Measurements from ENCODE around the gene RBM20.
"Not testable (repeated sequence)": the region's sequence is repeated elsewhere in the genome, so short reads cannot be mapped to it uniquely, and the experiment has no call there.

RBM20 gene

DNA sequence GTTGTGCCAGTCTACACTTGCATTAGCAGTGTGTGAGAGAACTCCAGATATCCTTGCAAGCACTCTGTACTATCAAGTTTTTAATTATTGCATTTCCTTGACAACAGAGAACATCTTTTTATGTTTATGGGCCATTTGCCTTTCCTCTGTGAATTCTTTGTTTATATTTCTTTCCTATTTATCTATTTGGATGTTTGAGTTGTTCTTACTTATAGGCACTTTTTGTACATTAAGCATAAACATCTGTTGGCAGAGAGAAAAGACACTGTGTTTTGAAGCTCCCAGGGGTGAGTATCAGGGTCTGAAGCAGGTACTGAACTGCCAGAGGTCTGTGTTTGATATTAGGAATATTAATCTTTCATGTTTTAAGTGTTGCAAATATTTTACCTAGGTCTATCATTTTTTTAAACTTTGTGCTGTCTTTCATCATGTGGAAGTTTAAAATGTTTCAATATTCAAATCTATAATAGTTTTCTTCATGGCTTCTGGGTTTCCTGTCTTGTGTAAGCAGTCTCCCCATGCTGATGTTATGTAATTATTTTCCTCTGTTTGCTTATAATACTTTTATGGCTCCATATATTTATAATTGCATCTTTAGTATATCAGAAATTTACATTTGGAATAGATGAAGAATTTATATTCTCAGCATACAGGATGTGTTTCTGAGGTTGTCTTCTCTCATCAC, 209.9 kb downstream of the RBM20 start:
- no peak for DNase-seq (ENCODE audit: low read depth)

DNA sequence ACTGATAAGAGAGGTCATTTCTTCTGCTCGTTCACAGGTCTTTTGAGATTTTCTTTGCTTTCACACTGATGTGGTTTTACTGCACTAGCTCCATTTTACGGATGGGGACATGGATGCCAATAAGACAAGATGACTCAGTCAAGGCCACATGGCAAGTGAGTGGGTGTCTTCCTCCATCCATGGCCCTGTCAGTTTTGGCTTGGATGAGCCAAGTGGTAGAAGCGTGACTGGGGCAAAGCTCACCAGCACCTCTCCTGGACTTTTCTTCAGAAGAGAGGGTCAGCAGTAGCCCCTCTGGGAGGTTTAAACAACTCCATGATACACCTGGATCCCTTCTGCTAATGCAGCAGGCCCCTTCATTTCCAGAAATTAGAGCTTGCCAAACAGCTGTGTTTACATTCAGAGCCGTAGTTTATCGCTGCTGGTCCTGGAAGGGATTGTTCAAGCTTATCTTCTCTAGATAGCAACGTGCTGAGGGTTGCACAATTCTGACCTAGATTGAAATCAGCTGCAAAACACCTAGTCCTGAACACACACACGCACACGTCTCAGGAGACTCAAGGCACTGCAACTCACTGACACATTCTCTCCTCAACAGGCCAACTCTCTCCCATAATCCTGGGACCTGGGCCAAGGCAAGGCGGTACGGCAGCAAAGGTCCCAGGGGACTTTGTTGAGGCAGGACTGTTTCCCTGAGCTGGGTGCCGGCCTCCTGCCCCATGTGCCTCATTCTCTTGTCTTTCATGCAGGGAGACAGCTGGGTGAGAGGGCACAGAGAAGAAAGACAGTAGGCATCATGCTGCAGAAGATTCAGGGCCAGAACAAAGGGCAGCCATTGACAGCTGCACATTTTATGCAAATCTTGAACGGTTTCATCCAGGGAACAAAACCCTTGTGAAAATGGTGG, 213.4 kb downstream of the RBM20 start:
- DNase-seq (ENCODE audit: low read depth): no peak

- DNase-seq (ENCODE audit: low read depth): no peak
Measured at GRCh38 chr10:110858297-110858934, 214.3 kb downstream of the RBM20 start.

DNA sequence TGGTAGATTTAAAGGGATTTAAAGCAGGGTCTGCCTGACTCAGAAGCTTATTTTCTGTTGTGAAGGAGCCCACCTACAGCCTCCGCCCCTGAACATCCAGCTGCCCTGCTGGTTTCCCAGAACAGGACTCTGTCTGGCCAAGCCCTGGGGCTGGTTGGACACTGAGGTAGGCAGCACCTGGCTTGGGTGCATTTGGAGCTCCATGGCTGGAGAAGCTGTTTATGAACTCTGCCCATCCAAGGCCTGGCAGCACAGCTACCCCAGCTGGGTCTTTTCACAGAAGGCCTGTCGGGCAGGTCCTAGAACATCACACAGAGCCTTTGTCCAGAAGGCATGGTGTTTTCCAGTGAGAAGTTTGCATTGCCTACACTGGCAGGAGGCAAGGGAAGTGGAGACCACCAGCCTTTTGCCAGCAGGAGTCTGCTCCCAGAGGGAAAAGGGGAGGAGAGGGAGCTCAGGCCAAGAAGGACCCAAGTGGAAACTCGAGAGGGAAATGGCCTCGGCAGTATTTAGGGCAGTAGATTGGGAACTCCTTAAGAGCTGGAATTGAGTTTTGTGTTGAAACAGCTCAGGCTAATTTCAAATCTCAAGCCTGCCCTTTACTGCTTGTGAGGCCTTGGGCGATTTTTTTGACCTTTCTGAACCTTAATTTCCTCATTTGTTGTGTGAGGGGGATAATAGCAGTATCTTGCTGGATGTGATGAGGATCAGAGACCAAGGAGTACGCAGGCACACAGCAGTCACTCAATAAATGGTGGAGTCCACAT, 215.3 kb downstream of the RBM20 start:
- DNase-seq (ENCODE audit: low read depth): no peak

DNA sequence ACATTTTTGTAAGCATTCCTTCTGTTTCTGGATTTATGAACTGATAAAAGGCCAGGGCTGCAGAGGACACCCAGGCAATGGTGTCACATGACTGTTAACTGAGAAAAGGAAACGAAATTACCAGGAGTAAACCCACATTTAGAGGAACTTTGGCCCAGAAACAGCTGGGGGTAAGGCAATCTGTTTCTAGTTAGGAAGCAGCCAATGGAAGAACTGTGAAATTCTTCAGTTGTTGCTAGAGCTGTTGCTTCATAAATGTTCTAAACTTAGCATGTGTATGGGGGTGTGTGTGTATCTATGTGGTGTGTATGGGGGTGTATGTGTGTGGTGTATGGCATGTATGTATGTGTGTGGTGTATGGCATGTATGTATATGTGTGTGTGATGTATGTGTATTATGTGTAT, 215.8 kb downstream of the RBM20 start:
- no peak for DNase-seq (ENCODE audit: low read depth)

DNA sequence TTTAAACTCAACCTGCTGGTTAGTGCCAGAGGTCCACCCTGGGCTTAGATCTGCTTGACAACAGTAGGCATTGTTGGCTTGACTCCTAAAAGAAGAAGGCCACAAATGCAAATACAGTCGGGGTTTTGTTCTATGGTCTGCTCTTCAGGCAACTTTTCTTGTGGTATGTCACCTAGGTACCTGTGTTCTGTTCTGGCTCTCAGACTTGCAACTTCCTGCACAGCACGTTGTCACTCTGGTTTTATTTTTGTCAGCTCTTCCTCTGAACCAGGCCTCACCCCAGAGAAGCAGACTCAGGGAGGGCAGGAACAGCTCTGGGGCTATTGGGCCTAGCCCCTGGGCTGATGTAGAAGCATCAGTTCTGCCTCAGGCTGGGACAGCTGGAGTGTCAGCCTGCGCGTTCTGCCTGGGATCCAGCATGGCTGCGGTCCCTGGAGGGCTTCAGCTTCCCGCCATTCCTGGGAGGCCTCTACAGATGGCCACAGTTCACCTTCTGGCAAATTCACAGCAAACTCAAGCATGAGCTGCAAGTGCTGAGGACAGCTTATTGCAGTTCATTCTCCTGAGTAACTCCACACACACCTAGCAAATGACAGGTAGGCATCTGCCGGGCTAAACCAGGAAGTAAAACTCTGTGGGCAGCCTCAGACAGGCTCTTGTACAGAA, 216.6 kb downstream of the RBM20 start:
- DNase-seq (ENCODE audit: low read depth): no peak

GRCh38 chr10:110861476-110861875, 217.3 kb downstream of the RBM20 start:
- no peak for DNase-seq (ENCODE audit: low read depth)

DNA sequence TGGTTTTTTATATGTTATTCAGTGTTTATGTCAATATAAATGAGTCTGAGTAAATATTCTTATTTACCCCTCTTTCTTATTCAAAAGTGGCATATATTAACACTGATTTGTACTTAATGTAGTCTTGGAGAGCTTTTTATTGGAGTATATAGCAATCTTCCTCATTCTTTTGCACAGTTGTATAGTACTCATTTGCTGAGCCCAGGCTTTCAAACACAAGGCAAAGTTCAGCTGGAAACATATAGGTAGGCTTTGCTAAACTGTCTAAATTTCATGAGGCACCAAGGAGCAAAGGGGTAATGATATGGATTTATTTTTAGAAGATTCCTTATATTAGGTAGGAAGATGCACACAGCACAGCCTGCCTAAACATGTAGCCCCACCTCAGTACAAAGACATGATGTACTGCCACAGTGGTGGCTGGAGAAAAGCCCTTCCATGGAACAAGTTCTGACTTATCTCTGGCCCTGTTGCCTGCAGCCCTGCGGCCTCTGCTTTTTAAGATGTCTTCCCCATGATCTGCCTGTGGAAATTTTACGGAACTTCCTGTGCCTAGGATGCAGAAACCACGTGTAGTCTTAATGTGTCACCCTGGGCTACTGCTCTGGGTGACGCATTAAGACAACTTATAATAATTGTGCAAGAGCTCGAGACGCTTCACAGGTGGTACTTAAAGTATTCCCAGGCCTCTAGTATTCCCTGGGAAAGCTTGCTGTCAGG, 218.0 kb downstream of the RBM20 start:
- no peak for DNase-seq (ENCODE audit: low read depth)

GRCh38 chr10:110862961-110863360, 218.8 kb downstream of the RBM20 start:
- DNase-seq (ENCODE audit: low read depth): no peak

DNA sequence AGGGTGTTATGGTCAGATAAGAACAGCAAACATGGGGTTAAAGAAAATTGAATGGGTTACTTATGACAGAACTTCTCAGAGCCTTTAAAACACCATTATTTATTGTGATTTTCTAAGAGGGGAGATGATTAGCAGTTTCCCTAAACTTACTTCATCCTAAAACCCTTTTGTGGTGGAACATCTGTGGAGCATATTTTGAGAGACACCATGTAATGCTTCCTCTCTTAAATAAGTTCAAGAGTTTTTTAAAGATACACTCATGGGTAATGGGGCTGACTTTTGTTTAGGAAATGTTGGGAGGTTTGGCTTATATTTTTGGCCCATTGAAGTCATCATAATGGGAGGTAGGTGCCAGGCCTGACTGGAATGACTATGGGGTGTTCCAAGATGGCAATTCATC, 219.2 kb downstream of the RBM20 start:
- no peak for DNase-seq (ENCODE audit: low read depth)

- DNase-seq (ENCODE audit: low read depth): no peak
Measured at GRCh38 chr10:110863956-110864355, 219.8 kb downstream of the RBM20 start.

GRCh38 chr10:110864662-110865140, 220.6 kb downstream of the RBM20 start:
- no peak for DNase-seq (ENCODE audit: low read depth)

GRCh38 chr10:110865186-110865808, 221.2 kb downstream of the RBM20 start:
- DNase-seq (ENCODE audit: low read depth): no peak

- no peak for DNase-seq (ENCODE audit: low read depth)
Measured at GRCh38 chr10:110865809-110866482, 221.8 kb downstream of the RBM20 start.

GRCh38 chr10:110867011-110867806, 223.1 kb downstream of the RBM20 start:
- DNase-seq (ENCODE audit: low read depth): not testable (repeated sequence)

GRCh38 chr10:110867807-110868465, 223.8 kb downstream of the RBM20 start:
- DNase-seq (ENCODE audit: low read depth): no peak

- no peak for DNase-seq (ENCODE audit: low read depth)
Measured at GRCh38 chr10:110868981-110869380, 224.8 kb downstream of the RBM20 start.

GRCh38 chr10:110870823-110871297, 226.7 kb downstream of the RBM20 start:
- DNase-seq (ENCODE audit: low read depth): no peak
